GM19025 (cell line): ENCODE measurements around the gene TRPM6.
"Not testable (repeated sequence)": the region's sequence is repeated elsewhere in the genome, so short reads cannot be mapped to it uniquely, and the experiment has no call there.

Experiments used
- ATAC-seq: cut with Tn5 transposase; IDR thresholded peaks from one replicate; pipeline ENCODE4 v1.9.1; 2021; ENCODE audit warnings: mild to moderate bottlenecking, low read depth, moderate library complexity; ENCODE audit not compliant: unreplicated experiment

TRPM6 gene

DNA sequence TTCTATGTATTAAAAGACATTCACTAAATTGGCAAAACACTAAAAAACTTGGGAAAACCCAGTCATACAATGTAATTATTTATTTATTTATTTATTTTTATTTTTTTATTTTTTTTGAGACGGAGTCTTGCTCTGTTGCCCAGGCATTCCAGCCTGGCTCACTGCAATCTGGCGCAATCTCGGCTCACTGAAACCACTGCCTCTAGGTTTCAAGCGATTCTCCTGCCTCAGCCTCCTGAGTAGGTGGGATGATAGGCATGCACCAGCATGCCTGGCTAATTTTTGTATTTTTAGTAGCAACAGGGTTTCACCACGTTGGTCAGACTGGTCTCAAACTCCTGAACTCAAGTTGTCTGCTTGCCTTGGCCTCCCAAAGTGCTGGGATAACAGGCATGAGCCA is 27.5 kb downstream of the TRPM6 start:
- not testable (repeated sequence) for ATAC-seq

DNA sequence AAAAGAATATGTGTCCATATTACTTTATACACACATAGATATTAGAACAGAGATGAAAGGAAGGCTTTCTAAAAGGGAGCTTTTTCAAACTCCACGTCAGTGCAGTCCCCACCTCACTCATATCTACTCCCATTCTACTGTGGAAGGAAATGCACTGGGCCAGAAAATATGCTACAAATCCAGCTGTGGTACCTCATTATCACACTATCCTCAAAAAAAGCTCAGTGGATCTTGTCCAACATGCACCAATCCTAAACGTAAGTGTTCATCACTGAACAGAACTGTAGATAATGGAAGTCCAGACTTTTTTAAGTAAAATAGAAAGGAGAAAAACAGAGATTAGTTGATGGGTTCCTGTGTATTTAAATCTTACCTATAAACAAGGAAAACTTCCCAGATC is 27.9 kb downstream of the TRPM6 start:
- no peak for ATAC-seq

DNA sequence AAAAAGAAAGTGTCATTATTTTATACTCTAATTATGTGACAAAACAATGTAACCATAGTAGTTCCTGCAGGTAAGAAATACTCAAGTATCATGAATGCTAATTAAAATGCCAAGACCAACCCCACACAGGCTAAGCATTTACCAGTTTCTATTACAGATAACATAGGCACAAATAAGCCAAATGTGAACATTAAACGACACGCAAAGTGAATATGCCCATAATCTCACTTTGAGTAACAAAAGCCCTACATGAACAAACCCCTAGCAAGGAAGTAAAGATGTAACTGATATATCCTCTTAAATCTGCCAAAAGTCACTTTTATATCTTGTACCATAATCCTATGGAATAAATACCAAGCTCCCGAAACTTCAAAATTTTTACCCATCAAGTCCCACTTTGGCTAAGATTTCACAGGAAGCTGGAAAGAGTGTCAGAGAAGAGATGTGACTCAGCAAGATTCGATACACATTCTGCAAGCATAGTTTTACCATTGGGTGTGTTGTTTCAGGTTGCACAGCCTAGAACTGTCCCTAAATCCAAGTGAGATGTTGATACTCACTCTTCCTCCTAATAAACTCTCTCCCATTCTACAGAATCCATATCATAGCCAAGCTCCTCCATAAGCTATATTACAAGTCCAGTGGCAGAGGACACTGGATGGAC is 28.8 kb downstream of the TRPM6 start:
- ATAC-seq = no peak

GRCh38 chr9:74856989-74857388 is 30.7 kb downstream of the TRPM6 start:
- ATAC-seq = no peak

- ATAC-seq = no peak
These were observed 32.6 kb downstream of the TRPM6 start for GRCh38 chr9:74855072-74855471.

DNA sequence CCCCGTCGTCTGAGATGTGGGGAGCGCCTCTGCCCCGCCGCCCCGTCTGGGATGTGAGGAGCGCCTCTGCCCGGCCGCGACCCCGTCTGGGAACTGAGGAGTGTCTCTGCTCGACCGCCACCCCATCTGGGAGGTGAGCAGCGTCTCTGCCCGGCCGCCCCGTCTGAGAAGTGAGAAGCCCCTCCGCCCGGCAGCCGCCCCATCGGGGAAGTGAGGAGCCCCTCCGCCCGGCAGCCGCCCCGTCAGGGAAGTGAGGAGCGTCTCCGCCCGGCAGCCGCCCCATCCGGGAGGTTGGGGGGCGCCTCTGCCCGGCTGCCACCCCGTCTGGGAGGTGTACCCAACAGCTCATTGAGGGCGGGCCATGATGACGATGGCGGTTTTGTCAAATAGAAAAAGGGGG is 34.7 kb downstream of the TRPM6 start:
- not testable (repeated sequence) for ATAC-seq

- ATAC-seq = no peak
These were observed 39.6 kb downstream of the TRPM6 start for GRCh38 chr9:74848153-74848525.

DNA sequence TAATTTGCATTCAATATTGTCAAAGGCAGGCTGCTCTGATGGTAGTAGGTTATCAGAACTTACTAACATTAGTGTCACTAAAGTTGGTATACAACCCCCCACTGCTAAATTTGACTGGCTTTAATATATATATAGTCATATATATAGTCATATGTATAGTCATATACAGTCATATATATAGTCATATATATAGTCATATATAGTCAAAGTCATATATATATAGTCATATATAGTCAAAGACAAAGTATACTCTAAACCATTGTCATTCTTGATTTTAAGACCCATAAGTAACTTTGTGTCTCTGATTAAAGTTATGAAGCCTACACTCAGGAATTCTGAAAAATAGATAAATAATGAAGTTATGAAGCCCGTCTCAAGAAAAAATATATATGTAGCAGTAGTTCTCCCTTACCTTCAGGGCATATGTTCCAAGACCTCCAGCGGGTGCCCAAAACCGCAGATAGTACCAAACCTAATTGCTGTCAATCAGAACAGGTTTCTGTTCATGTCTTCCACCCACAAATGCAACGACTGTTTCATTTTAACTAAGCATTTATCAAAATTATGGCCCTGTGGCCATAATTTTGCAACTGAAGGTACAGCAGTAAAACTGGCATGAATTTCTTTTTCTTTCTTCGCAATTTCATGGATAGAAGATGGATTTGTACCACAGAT is 40.1 kb downstream of the TRPM6 start:
- no peak for ATAC-seq

DNA sequence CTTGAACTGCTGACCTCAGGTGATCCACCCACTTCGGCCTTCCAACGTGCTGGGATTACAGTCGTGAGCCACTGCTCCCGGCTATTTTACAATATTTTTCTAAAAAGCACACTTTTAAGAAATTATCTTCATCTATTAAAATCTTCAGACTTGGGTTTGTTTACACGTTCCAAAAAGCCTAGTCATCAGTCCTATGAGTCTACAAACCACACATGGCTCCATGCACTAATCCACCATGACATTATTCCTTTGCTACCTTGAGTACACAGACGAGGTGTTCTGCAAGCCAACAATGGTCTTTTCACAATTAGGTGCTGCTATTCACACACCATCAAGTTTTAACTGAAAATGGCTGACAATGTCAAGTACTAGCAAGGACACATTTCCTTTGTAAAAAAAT is 41.0 kb downstream of the TRPM6 start:
- ATAC-seq = no peak

DNA sequence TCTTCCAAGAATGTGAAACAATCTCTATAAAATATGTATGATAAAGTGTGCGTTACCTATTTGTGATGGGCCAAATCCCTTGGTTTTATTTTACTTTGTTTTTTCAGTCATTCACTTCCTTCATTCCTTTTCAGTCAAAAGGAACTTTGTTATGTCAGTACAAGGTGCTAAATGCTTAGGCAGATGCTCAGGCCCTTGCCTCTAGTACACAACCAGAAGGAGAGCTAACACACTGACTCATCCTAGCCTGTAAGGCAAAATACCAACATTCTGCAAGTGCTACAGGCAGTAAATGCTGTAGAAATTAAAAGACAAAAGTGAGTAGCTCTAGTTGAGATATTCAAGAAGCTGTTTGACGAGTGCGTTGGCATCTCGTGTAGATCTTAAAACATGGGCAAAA is 49.4 kb downstream of the TRPM6 start:
- no peak for ATAC-seq

- no peak for ATAC-seq
These were observed 63.1 kb downstream of the TRPM6 start for GRCh38 chr9:74824654-74825053.

GRCh38 chr9:74821636-74822035 is 66.1 kb downstream of the TRPM6 start:
- ATAC-seq = no peak

GRCh38 chr9:74817816-74818215 is 69.9 kb downstream of the TRPM6 start:
- ATAC-seq = no peak

GRCh38 chr9:74817281-74817810 is 70.4 kb downstream of the TRPM6 start:
- ATAC-seq = no peak

DNA sequence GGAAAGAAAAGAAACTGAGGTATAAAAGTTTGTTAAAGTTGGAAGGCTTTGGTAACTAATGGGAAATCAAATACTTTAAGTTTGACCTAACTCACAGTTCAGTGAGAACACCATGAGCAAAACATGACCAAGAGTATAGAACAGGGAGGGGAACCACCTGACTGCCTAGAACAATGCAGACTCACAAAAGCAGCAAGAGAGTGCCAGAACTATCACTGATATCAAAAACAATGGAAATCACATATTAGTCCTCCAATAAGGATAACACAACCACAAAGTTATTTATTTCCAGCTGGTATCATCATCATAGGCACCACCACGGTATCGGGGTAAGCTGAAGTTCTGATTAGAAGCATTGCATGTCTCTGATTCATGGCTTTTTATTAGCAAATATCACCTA is 77.5 kb downstream of the TRPM6 start:
- ATAC-seq = no peak

DNA sequence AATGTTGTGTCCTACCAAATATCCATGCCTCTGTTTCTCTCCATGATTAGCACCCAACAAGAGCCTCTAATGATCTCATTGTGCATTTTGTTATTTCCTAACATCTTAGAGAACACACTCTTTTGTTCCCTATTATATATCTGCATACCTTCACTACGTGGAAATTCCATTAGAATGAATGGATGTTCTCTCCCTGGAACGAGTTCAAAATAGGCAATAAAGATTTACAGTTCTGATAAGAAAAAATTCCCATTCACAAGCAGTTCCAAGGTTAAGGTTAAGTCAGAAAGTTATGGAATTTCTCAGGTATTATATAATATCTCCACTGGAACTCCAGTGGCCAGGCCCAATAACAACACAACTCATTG is 83.7 kb downstream of the TRPM6 start:
- ATAC-seq = no peak

DNA sequence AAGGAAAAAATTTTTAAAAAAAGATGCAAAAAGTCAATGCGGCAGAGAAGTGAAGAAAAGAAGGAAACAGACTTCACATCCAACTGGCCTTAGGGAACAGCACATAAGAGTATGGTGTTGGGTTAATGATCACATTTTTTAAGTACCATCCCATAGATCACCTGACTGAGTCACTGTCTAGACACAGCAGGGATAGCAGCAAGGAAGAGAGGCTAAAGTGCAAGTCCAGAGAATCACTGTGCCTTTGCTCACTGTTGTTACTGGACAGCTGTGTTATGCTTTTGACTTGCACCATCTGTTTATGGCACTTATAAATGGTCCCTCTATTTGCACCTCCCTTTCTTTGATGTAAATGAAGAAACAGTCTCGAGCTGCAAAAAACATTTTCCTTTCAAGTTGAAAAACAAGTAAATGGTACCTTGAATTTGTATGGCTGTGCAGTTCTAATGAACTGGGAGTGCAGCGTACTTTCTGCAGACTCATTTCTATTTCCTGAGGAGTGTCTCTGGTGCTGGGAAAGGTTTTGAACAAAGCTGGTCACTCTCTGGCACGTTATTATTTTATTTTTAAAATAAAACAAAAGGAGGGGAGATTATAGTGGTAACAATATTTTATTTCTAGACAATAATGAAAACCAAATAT is 84.2 kb downstream of the TRPM6 start:
- no peak for ATAC-seq

DNA sequence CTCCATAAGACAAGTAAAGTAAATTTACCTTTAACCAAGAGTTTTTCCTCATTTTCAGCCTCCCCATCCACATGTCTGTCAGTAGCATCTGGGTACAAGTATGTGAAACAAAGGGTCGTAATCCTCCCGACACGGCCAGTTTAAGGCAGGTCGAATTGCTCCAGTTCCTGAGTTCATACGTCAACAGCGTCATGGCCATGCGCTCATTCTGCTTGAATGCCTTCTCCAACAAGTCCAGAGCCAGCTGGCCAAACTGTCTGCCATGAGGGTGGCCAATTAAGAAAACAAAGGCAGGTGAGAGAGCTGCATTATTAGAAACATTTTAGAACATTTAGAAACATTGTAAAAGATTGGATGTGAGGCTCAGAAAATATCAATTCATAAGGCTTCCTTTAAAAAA is 87.5 kb downstream of the TRPM6 start:
- no peak for ATAC-seq

- ATAC-seq = no peak
These were observed 91.9 kb downstream of the TRPM6 start for GRCh38 chr9:74795803-74796202.

DNA sequence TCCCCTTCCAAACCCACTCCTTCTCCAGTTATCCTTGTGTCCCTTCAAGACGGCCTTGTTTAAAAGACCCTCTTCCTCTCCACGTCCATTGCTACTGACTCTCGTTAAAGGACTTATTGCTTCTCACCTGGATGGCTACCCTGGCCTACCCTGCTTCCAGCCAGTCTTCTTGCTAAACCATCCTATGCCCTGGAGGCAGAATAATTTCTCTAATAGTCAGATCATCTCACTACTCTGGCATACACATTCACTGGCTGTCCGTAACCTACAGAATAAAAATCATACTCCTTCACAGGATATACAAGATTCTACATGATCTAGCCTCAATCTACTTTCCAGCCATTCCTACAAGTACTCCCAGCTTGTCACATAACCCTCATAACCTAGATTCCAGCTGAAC is 92.6 kb downstream of the TRPM6 start:
- no peak for ATAC-seq

- ATAC-seq = no peak
These were observed 103.2 kb downstream of the TRPM6 start for GRCh38 chr9:74784506-74784905.

DNA sequence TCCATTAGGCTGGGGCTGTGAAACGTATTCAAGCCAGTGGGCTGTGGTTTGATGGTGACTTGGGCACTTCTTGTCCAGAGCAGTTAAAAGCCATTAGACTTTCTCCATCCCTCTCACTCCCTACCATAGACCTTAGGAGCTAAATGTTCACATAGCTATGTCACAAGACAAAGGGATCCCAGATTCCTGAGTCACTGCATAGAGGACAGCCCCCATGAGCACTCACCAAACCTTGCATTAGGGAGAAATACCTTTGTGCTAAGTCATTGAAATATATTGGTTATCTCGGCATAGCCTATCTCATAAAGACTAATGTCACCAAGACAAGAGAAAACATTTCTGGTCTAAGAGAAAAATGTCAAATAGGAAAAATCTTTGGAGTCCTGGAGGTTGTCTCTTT is 104.3 kb downstream of the TRPM6 start:
- ATAC-seq = no peak
